SK-N-MC (cell line): ENCODE results near the gene RAB11B.
"Not testable (repeated sequence)": the region's sequence is repeated elsewhere in the genome, so short reads cannot be mapped to it uniquely, and the experiment has no call there.

Experiments
- DNase-seq: peaks from one replicate; pipeline ENCODE4 v3.0.0-alpha.2; 2011; ENCODE audit warnings: low read depth, low spot score
- H3K27ac ChIP-seq: fragments of 200-600 bp; sonication (generic); 2 replicates; pipeline ENCODE4 v1.5.1; 2016; ENCODE audit warnings: mixed run types
- H3K36me3 ChIP-seq: fragments of 200-600 bp; sonication (generic); 2 replicates; pipeline ENCODE4 v1.6.1; 2017; ENCODE audit warnings: antibody characterized with exemption, low read length, mixed read lengths; ENCODE audit not compliant: insufficient read depth
- H3K4me3 ChIP-seq: fragments of 200-600 bp; sonication (generic); 2 replicates; pipeline ENCODE4 v1.5.1; 2016
- H3K9ac ChIP-seq: fragments of 200-600 bp; sonication (generic); 2 replicates; pipeline ENCODE4 v1.8.0; 2017; ENCODE audit warnings: mixed run types, mixed read lengths; ENCODE audit not compliant: insufficient read length
- H3K9me3 ChIP-seq: fragments of 200-600 bp; sonication (generic); 2 replicates; pipeline ENCODE4 v1.6.1; 2017; ENCODE audit warnings: low read depth, mild to moderate bottlenecking, antibody characterized with exemption, low read length, moderate library complexity, mixed read lengths
- EZH2 ChIP-seq: fragments of 200-600 bp; sonication (generic); IDR thresholded peaks from one replicate; pipeline ENCODE4 v1.6.1; 2017; ENCODE audit warnings: antibody characterized with exemption
- FOXP2 ChIP-seq: optimal IDR thresholded peaks from 2 replicates; pipeline ENCODE3; 2011; ENCODE audit warnings: mild to moderate bottlenecking, moderate library complexity; ENCODE audit not compliant: insufficient read depth; ENCODE audit errors: extremely low read length, control extremely low read depth
- POLR2AphosphoS5 ChIP-seq: IDR thresholded peaks from 2 replicates; pipeline ENCODE4 v1.6.1; 2012; ENCODE audit warnings: mild to moderate bottlenecking, low read depth, low read length, borderline replicate concordance

The RAB11B gene

DNA sequence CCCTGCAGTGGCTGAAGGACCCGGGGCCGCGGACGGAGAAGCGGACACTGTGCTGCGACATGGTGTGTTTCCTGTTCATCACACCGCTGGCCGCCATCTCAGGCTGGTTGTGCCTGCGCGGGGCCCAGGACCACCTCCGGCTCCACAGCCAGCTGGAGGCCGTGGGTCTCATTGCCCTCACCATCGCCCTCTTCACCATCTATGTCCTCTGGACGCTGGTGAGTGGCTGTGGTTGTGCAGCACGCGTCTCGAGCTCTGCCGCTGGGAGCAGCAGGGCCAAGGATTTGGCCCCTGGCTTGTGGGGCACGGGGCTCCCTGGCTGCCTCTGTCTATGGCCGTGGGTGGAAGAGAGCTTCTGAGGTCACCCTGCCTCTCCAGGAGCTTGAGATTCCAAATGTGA, 40.5 kb downstream of the RAB11B start:
- no peak overlapping the region for H3K27ac ChIP-seq
- no peak overlapping the region for H3K9ac ChIP-seq
- no peak for TF ChIP-seq EZH2
- no peak for TF ChIP-seq FOXP2
- no peak for TF ChIP-seq POLR2AphosphoS5
- no peak overlapping the region for H3K4me3 ChIP-seq
- DNase-seq = no peak
- H3K36me3 ChIP-seq = no peaks in the 10 kb centered on the region
- H3K9me3 ChIP-seq = no peaks in the 10 kb centered on the region

DNA sequence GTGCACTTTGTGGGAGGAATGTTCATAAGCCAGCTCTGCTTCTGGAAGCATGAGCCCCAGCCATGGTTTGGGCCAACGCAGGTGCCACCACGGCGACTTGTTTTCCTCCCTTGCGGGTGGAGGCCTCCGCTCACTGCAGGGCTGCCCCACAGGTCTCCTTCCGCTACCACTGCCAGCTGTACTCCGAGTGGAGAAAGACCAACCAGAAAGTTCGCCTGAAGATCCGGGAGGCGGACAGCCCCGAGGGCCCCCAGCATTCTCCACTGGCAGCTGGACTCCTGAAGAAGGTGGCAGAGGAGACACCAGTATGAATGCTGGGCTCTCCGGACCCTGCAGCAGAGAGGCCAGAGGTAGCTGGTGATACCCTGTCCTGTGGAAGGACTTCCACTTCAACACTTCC, 48.1 kb downstream of the RAB11B start:
- H3K4me3 ChIP-seq = no peak overlapping the region
- H3K36me3 ChIP-seq = no peaks in the 10 kb centered on the region
- DNase-seq = no peak
- H3K9ac ChIP-seq = no peak overlapping the region
- H3K9me3 ChIP-seq = no peaks in the 10 kb centered on the region
- no peak overlapping the region for H3K27ac ChIP-seq
- no peak for TF ChIP-seq FOXP2

- DNase-seq = no peak
- TF ChIP-seq POLR2AphosphoS5 (no peak), FOXP2 (no peak), EZH2 (no peak)
- H3K9ac ChIP-seq = no peak overlapping the region
- H3K27ac ChIP-seq = no peak overlapping the region
- no peak overlapping the region for H3K4me3 ChIP-seq
- no peaks in the 10 kb centered on the region for H3K9me3 ChIP-seq
- peaks cover 12% of the 10 kb centered on the region for H3K36me3 ChIP-seq
Observed at GRCh38 chr19:8441725-8442544, 51.8 kb downstream of the RAB11B start.

- Histone ChIP-seq H3K36me3 (peaks cover 29% of the 10 kb centered on the region), H3K27ac (peak overlapping the region; percentile 40; the same call in 1 of the 2 replicates), H3K9ac (peak overlapping the region; percentile 79), H3K4me3 (peak overlapping the region; percentile 80)
- DNase-seq, H3K9me3 ChIP-seq: not testable (repeated sequence)
Observed at GRCh38 chr19:8444140-8444676, 54.0 kb downstream of the RAB11B start.

- peak within 1 kb of the TSS; percentile 100 for H3K9ac ChIP-seq
- peak within 1 kb of the TSS; percentile 96 for H3K27ac ChIP-seq
- no peaks in the 10 kb centered on the region for H3K9me3 ChIP-seq
- H3K4me3 ChIP-seq = peak within 1 kb of the TSS; percentile 80
- H3K36me3 ChIP-seq = peaks cover 31% of the 10 kb centered on the region
- TF ChIP-seq POLR2AphosphoS5 (peak; percentile 95), FOXP2 (no peak)
- peak; percentile 72 for DNase-seq
Observed at GRCh38 chr19:8444677-8445487, 54.7 kb downstream of the RAB11B start, which contains the start of gene HNRNPM. HNRNPM (plus strand) TSS chr19:8444975; CDS start chr19:8444999, 24 bp downstream.

DNA sequence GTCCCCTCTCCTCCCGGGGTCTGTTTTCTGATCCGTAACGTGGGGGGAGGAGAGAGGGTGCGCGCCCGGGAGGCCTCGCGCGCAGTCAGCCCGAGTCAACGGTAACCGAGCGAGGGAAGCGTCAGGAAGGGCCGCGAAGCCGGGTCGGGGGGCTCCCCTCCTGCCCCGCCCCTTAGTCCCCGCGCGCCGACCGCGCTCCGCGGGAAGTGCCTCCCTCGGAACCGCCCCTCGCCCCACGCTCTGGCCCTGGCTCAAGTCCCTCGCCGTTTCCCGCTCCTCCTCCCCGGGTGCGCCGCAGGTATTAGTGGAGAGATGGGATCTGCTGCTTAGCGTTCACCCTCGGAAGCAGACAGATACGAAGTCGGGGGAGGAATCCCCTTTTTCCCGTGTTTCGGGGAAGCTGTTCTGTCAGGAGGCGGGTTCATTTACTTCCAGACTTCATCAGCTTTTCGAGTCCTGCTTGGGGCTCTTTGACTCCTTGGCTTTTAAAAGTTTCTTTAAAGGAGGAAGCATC, 55.4 kb downstream of the RAB11B start:
- Histone ChIP-seq H3K9me3 (no peaks in the 10 kb centered on the region), H3K36me3 (peaks cover 36% of the 10 kb centered on the region), H3K9ac (peak overlapping the region; percentile 100), H3K4me3 (peak overlapping the region; percentile 80), H3K27ac (peak overlapping the region; percentile 96)
- no peak for DNase-seq
- no peak for TF ChIP-seq POLR2AphosphoS5
- no peak for TF ChIP-seq FOXP2
- no peak for TF ChIP-seq EZH2

GRCh38 chr19:8446061-8446709, 56.0 kb downstream of the RAB11B start:
- Histone ChIP-seq H3K9me3 (no peaks in the 10 kb centered on the region), H3K9ac (peak overlapping the region; percentile 100), H3K27ac (peak overlapping the region; percentile 96), H3K4me3 (peak overlapping the region; percentile 80), H3K36me3 (peaks cover 36% of the 10 kb centered on the region)
- TF ChIP-seq EZH2 (no peak), FOXP2 (no peak), POLR2AphosphoS5 (no peak)
- no peak for DNase-seq

GRCh38 chr19:8449830-8450229, 59.7 kb downstream of the RAB11B start:
- Histone ChIP-seq H3K4me3 (no peak overlapping the region), H3K27ac (peak overlapping the region; percentile 50; the same call in 1 of the 2 replicates), H3K36me3 (peaks cover 69% of the 10 kb centered on the region), H3K9me3 (no peaks in the 10 kb centered on the region), H3K9ac (no peak overlapping the region)
- no peak for DNase-seq
- TF ChIP-seq FOXP2 = no peak
- no peak for TF ChIP-seq POLR2AphosphoS5
- no peak for TF ChIP-seq EZH2
